Suprapubic skin (tissue), 4 donors: ENCODE measurements around the gene MPP3. TPM values are rescaled to one million over a fixed set of nuclear protein-coding genes. Genes with fewer than 3 reads are reported as not detected.

Source experiments
- DNase-seq, 2 donors: peaks; one replicate each; pipeline ENCODE4 v3.0.0-alpha.2; 2019; ENCODE audit warnings: low spot score in 2 of 2
- H3K27ac ChIP-seq: fragments of 200-600 bp; sonication (generic); one replicate; pipeline ENCODE4 v1.5.1; 2019
- H3K27me3 ChIP-seq: fragments of 200-600 bp; sonication (generic); one replicate; pipeline ENCODE4 v1.5.1; 2019
- H3K36me3 ChIP-seq: fragments of 200-600 bp; sonication (generic); one replicate; pipeline ENCODE4 v1.5.1; 2019
- H3K4me1 ChIP-seq: fragments of 200-600 bp; sonication (generic); one replicate; pipeline ENCODE4 v1.5.1; 2019
- H3K4me3 ChIP-seq: fragments of 200-600 bp; sonication (generic); one replicate; pipeline ENCODE4 v1.5.1; 2019; ENCODE audit warnings: mild to moderate bottlenecking
- H3K9me3 ChIP-seq: fragments of 200-600 bp; sonication (generic); one replicate; pipeline ENCODE4 v1.5.1; 2019
- EP300 ChIP-seq: sonication (generic); formaldehyde crosslinking; IDR thresholded peaks from one replicate; pipeline ENCODE4 v1.6.1; 2017; ENCODE audit warnings: antibody characterized with exemption
- POLR2A ChIP-seq, 2 donors: fragments of 450-650 bp; IDR thresholded peaks; one replicate each; pipeline ENCODE4 v1.6.1; 2017; ENCODE audit warnings: antibody characterized with exemption in 2 of 2, mild to moderate bottlenecking in 2 of 2, moderate library complexity in 2 of 2
- POLR2AphosphoS5 ChIP-seq, 3 donors: sonication (generic); formaldehyde crosslinking; IDR thresholded peaks; one replicate each; pipeline ENCODE4 v1.6.1; 2017; ENCODE audit warnings: antibody characterized with exemption in 3 of 3
- WGBS: methylation state at CpG from one replicate; pipeline ENCODE4 v1.1.5; 2018; 5-methylcytosine and 5-hydroxymethylcytosine counted together
- total RNA-seq, 4 donors: library from RNA; depleted of rRNA; stranded (reverse); fragments of >200 nt; gene quantifications; one replicate each; pipeline ENCODE4 v1.1.0, GENCODE V29; 2016
- TF ChIP-seq, protein P1 (sequence below), 2 donors: fragments of 200-600 bp in 1 of 2; fragments of 450-650 bp in 1 of 2; sonication (generic) in 1 of 2; IDR thresholded peaks; one replicate each; pipeline ENCODE4 v1.5.1; 2016 to 2019; ENCODE audit warnings: antibody characterized with exemption in 2 of 2, mild to moderate bottlenecking in 1 of 2, moderate library complexity in 1 of 2

Gene MPP3
- total RNA-seq, 4 donors from 2014 or later = 5.4 to 8.0 (median 5.9) TPM

DNA sequence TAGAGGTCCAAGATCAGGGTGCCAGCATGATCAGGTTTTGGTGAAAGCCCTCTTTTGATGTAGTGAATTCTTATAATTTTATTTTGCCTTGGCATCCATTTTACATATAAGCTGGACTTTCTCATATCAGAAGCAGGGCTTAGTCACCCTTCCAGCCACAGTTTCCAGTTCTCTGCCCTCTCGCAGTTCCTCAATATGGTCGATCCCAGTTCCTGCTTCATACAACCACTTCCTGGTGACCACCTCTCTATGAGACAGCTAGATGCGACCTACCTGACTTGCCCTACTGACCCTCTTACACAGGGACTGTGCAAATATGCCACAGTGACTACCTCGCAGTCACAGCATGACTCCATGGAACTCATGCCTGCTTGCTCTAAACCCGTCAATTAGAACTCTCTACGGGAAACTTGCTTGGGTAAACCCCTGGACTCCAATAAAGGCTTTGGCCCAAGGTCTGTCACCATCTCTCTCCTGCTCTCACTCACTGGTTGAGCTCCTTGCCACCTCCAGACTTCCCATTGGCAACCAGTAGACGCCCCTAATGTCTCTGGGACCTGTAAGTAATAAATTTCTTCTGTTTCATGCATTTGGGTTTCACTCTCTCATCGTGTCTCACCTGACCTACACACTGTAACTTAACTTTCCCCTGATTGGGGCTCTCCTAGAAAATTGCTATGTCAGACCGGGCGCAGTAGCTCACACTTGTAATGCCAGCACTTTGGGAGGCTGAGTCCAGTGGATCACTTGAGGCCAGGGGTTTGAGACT is 35.5 kb upstream of the MPP3 start:
- Histone ChIP-seq H3K4me1 (no peaks in the 10 kb centered on the region), H3K27me3 (no peaks in the 10 kb centered on the region), H3K36me3 (no peaks in the 10 kb centered on the region), H3K4me3 (no peak overlapping the region), H3K9me3 (no peaks in the 10 kb centered on the region), H3K27ac (no peak overlapping the region)
- DNase-seq = no peak
- 88% methylated on average over 10 of the region's 10 CpGs for WGBS
- TF ChIP-seq POLR2AphosphoS5 (IDR thresholded peaks at IDR 0.05) = no peak
- no peak for TF ChIP-seq POLR2A (IDR thresholded peaks at IDR 0.05)
- TF ChIP-seq EP300 = no peak
- TF ChIP-seq, protein P1, sequence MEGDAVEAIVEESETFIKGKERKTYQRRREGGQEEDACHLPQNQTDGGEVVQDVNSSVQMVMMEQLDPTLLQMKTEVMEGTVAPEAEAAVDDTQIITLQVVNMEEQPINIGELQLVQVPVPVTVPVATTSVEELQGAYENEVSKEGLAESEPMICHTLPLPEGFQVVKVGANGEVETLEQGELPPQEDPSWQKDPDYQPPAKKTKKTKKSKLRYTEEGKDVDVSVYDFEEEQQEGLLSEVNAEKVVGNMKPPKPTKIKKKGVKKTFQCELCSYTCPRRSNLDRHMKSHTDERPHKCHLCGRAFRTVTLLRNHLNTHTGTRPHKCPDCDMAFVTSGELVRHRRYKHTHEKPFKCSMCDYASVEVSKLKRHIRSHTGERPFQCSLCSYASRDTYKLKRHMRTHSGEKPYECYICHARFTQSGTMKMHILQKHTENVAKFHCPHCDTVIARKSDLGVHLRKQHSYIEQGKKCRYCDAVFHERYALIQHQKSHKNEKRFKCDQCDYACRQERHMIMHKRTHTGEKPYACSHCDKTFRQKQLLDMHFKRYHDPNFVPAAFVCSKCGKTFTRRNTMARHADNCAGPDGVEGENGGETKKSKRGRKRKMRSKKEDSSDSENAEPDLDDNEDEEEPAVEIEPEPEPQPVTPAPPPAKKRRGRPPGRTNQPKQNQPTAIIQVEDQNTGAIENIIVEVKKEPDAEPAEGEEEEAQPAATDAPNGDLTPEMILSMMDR (IDR thresholded peaks at IDR 0.05) = no peak

DNA sequence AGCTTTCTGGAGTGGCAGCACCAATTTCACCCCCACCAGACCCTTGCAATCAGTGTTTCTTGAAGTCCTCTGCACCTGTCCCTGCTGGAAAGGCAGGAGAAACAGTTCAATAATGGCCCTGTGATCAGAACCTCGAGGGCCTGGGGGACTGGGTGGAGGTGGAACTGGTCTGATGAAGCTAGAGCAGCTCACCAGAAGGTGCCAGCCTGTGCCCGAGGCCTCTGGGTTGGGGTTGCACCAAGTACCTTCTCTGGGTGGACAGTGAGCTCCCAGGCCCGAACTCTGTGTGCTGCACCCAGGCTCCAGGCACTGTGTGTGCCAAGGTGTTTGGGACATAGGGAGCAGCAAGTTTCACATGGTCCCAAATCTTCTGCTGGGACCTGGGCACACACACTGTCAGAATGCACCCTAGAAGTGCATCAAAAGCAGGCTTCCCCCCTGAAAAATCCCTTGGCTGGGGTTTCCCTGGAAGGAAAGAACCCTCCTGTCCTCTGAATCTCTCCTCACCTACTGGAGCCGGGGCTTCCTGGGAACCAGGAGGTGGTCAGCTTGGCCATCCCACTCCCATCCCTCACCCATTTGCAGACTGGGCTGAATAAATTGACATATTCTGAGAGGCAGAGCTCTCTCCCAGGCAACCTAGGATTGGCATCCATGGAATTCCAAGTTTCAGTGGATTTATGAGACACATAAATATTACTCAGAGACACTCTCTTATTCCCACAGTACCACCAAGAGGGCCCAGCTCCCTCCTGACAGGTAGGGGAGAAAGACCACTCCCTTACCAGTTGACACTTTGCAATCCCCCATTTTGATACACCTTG is 31.4 kb upstream of the MPP3 start:
- no peaks in the 10 kb centered on the region for H3K27me3 ChIP-seq
- H3K4me3 ChIP-seq = no peak overlapping the region
- H3K36me3 ChIP-seq = no peaks in the 10 kb centered on the region
- no peaks in the 10 kb centered on the region for H3K9me3 ChIP-seq
- WGBS = 66% methylated on average over 4 of the region's 4 CpGs
- H3K27ac ChIP-seq = no peak overlapping the region
- TF ChIP-seq POLR2AphosphoS5 (IDR thresholded peaks at IDR 0.05) (no peak), EP300 (no peak), POLR2A (IDR thresholded peaks at IDR 0.05) (no peak)
- TF ChIP-seq, protein P1 (IDR thresholded peaks at IDR 0.05) = no peak
- H3K4me1 ChIP-seq = peaks cover 20% of the 10 kb centered on the region
- no peak for DNase-seq

DNA sequence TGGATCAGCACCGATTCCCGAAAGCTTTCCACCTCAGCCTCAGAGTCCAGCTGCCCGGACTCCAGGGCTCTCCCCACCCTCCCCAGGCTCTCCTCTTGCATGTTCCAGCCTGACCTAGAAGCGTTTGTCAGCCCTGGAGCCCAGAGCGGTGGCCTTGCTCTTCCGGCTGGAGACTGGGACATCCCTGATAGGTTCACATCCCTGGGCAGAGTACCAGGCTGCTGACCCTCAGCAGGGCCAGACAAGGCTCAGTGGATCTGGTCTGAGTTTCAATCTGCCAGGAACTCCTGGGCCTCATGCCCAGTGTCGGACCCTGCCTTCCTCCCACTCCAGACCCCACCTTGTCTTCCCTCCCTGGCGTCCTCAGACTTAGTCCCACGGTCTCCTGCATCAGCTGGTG is 29.0 kb upstream of the MPP3 start:
- H3K4me1 ChIP-seq = peaks cover 20% of the 10 kb centered on the region
- no peak overlapping the region for H3K4me3 ChIP-seq
- DNase-seq = no peak
- H3K27ac ChIP-seq = no peak overlapping the region
- 82% methylated on average over 7 of the region's 9 CpGs for WGBS
- H3K36me3 ChIP-seq = no peaks in the 10 kb centered on the region
- no peaks in the 10 kb centered on the region for H3K9me3 ChIP-seq
- peaks cover 5% of the 10 kb centered on the region for H3K27me3 ChIP-seq
- TF ChIP-seq POLR2AphosphoS5 (IDR thresholded peaks at IDR 0.05) = no peak
- TF ChIP-seq, protein P1 (IDR thresholded peaks at IDR 0.05) = no peak
- TF ChIP-seq POLR2A (IDR thresholded peaks at IDR 0.05) = no peak
- TF ChIP-seq EP300 = no peak

DNA sequence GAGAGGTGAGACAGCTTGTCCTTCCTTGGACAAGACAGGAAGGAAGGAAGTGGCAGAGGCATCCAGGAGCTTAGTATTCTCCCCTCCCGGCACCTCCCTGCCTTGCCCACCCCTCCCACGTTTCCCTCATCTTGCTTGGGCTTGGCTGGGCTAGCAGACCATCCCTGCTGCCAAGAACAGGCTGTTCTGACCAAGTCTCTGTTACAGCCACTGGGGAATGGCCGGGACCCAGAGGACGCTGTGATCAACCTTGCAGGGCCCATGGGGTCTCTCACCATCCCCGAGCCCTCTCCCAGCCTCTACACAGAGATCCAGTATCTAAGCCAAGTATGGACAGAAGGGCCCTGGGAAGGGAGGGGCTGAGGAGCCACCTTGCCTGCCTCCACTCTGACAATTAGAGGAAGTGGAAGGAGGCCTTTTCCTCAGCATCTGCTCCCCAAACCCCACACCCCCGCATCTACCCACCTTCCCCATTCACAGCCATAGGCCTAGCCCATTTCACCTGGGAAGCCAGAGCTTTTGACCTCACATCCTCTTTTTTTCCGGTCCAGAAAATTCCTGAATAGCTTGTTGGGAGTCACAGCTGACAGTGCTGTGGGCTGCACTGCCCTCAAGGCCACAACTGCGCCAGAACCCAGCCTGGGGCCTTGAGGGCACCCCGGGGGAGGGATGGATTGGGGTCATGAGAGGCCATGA is 28.1 kb upstream of the MPP3 start:
- TF ChIP-seq, protein P1 (IDR thresholded peaks at IDR 0.05) = no peak
- TF ChIP-seq POLR2AphosphoS5 (IDR thresholded peaks at IDR 0.05) (no peak), EP300 (no peak), POLR2A (IDR thresholded peaks at IDR 0.05) (no peak)
- Histone ChIP-seq H3K4me3 (no peak overlapping the region), H3K36me3 (no peaks in the 10 kb centered on the region), H3K4me1 (peaks cover 20% of the 10 kb centered on the region), H3K27me3 (peaks cover 12% of the 10 kb centered on the region), H3K27ac (no peak overlapping the region), H3K9me3 (no peaks in the 10 kb centered on the region)
- DNase-seq = no peak
- WGBS = 52% methylated on average over 9 of the region's 9 CpGs
